Omental fat pad (tissue), 4 donors: ENCODE measurements around the gene CENPT. TPM values are rescaled to one million over a fixed set of nuclear protein-coding genes. Genes with fewer than 3 reads are reported as not detected.

Experiments used
- ATAC-seq: fragments of 150-250 bp; one replicate; pipeline ENCODE4 v1.9.1; 2016; ENCODE audit warnings: mild to moderate bottlenecking, moderate library complexity; ENCODE audit not compliant: low FRiP score
- DNase-seq: peaks from one replicate; pipeline ENCODE4 v3.0.0-alpha.2; 2019; ENCODE audit warnings: low spot score
- total RNA-seq, 4 donors: library from RNA; depleted of rRNA; stranded (reverse); fragments of >200 nt; gene quantifications; one replicate each; pipeline ENCODE4 v1.1.0, GENCODE V29; 2016
- TF ChIP-seq, protein P1 (sequence below), 3 donors: fragments of 450-650 bp; IDR thresholded peaks; one replicate each; pipeline ENCODE4 v1.5.1; 2016 to 2017; ENCODE audit warnings: antibody characterized with exemption in 3 of 3, mild to moderate bottlenecking in 3 of 3, moderate library complexity in 2 of 3

CENPT gene
- total RNA-seq, 4 donors from 2014 or later = 22.9 to 135 (median 37.8) TPM

DNA sequence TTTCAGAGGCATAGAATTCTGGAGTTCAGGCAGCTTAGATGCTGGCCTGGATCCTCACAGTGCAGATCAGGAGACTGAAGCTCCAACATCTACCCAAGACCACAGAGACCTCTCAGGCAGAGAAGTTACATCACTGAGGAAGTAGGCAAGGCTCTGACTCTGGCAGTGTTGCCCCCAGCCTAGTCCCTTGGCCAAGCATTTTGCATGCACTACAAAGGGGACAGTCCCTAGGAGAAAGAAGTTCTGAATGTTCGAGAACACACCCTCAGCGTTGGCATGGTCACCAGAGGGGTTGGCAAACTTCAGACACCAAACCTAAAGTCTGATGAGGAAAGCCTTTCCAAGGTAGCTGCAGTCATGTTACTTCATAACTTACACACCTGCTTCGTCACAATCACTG lies 43.6 kb downstream of the CENPT start:
- DNase-seq (no peak), ATAC-seq (no peak)
- TF ChIP-seq, protein P1, sequence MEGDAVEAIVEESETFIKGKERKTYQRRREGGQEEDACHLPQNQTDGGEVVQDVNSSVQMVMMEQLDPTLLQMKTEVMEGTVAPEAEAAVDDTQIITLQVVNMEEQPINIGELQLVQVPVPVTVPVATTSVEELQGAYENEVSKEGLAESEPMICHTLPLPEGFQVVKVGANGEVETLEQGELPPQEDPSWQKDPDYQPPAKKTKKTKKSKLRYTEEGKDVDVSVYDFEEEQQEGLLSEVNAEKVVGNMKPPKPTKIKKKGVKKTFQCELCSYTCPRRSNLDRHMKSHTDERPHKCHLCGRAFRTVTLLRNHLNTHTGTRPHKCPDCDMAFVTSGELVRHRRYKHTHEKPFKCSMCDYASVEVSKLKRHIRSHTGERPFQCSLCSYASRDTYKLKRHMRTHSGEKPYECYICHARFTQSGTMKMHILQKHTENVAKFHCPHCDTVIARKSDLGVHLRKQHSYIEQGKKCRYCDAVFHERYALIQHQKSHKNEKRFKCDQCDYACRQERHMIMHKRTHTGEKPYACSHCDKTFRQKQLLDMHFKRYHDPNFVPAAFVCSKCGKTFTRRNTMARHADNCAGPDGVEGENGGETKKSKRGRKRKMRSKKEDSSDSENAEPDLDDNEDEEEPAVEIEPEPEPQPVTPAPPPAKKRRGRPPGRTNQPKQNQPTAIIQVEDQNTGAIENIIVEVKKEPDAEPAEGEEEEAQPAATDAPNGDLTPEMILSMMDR (IDR thresholded peaks at IDR 0.05) = no peak

DNA sequence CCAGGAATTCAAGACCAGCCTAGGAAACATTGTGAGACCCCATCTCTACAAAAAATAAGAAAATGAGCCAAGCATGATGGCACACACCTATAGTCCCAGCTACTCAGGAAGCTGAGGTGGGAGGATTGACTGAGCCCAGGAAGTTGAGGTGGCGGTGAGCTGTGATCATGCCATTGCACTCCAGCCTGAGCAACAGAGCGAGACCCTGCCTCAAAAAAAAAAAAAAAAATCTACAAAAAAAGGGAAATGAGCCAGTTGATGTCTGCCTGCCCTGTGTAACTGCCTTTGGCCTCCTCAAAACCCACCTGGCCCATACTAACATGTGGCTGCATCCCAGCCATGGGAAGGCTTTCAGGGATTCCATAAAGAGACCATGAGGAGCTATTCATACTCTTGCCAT lies 45.6 kb downstream of the CENPT start:
- TF ChIP-seq, protein P1 (IDR thresholded peaks at IDR 0.05) = no peak
- ATAC-seq (no peak), DNase-seq (no peak)

DNA sequence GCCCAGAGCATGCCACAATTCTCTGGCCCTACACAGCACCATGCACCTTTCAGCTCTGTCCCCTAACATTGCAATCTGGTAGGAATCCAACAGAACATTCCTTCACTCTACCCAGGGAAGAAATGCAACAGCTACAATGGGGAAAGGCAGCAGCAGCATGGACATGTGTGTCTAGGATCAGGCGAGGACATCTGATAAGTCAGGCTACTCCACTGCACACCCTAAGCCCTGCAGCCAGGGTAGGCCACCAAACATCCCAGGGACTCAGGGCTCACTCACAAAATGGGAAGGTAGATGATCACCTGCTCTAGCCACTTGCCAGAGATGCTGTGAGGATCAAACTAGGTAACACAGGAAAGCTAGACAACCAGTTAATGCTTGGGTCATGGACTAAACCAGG lies 46.3 kb downstream of the CENPT start:
- no peak for DNase-seq

DNA sequence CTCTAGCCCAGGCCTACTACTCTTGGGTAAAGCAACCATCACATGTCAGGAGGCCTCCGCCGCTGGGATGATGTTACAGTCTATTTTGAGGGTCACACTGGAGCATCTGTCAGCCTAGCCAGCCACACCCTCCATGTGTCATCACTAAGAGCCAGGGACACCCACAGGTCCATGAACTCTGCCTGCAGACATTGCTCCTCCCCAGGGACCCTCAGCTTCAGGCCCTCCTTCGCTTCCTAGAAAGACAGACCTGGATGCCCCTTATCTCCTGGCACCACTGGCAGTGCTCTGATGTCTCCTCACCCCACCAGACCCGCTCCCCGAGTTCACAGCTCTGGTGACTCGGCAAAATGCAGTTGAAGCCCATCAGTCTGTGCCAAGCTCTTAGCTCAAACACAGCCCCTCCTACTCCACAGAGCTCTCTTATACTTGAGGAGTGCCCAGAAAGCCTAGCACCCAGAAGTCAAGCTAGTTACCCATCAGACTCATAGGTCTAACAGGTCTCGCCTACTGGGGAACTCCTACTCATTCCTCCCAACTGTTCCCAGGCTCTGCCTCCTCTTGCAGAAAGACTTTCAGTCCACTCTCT lies 47.1 kb downstream of the CENPT start:
- ATAC-seq (no peak), DNase-seq (no peak)
- TF ChIP-seq, protein P1 (IDR thresholded peaks at IDR 0.05) = no peak

More for the DNA sequence above, 46.3 kb downstream of the CENPT start:
- TF ChIP-seq, protein P1 (IDR thresholded peaks at IDR 0.05) = no peak
- no peak for ATAC-seq

DNA sequence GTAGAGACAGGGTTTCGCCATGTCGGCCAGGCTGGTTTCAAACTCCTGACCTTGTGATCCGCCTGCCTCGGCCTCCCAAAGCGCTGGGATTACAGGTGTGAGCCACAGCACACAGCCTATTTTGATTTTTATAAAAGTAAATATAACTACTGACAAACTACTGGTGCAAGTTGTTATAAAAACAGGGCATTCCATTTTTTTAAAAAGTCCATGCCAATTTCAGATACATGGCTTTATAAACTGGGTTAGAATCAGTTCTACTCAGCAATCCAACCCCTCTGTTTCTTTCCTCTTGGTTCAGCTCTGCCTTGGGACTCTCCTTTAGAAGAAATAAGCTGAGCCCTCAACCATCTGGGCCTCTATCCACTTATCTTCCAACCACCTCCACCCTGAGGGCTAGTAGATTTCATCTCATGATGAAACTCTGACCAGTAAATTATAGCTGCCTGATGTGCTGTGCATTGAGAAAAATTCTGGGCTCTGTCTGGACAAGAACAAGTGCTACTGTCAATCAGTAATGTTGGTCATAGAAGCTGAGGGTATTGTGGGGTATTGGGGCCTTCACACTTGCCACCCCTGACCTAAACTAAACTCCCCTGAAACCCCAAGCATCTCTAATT lies 51.3 kb downstream of the CENPT start:
- ATAC-seq (no peak), DNase-seq (no peak)
- TF ChIP-seq, protein P1 (IDR thresholded peaks at IDR 0.05) = no peak

DNA sequence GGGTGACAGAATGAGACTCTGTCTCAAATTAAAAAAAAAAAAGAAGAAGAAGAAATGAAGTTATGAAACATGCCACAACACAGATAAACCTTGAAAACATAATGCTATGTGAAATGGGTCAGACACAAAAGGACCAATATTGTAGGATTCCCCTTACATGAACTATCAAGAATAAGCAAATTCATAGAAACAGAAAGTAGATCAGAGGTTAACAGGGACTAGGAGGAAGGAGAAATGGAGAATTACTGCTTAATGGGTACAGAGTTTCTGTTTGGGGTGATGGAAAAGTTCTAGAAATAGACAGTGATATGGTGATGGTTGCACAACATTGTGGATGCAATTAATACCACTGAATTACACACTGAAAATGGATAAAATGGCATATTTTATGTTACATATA lies 57.4 kb downstream of the CENPT start:
- TF ChIP-seq, protein P1 (IDR thresholded peaks at IDR 0.05) = no peak
- ATAC-seq (no peak), DNase-seq (no peak)

DNA sequence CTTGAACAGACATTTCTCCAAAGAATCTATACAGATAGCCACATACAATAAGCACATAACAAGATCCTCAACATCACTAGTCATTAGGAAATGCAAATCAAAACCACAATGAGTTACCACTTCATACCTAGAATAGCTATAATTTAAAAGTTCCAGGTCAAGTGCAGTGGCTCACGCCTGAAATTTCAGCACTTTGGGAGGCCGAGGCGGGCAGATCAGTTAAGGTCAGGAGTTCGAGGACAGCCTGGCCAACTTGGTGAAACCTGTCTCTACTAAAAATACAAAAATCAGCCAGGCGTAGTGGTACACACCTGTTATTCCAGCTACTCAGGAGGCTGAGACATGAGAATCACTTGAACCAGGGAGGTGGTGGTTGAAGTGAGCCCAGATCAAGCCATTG lies 61.0 kb downstream of the CENPT start:
- TF ChIP-seq, protein P1 (IDR thresholded peaks at IDR 0.05) = no peak
- ATAC-seq = no peak
- no peak for DNase-seq
